Measurements from ENCODE around the gene PDCD6IP.

GRCh38 chr3:33840179-33840578 lies 41.7 kb downstream of the PDCD6IP start:
- TF ChIP-seq CTCF (IDR thresholded peaks at IDR 0.05; ENCODE audit: insufficient read depth, low read depth, low read length) (no peak), EZH2 (IDR thresholded peaks at IDR 0.05; ENCODE audit: insufficient read depth, low read length) (no peak)

All from astrocyte (in vitro differentiated cells and primary cell).